Renal cortical epithelial cell (primary cell): ENCODE measurements around the gene BEGAIN. TPM values are rescaled to one million over a fixed set of nuclear protein-coding genes. Genes with fewer than 3 reads are reported as not detected.

Experiments used
- DNase-seq: peaks from one replicate; pipeline ENCODE4 v3.0.0-alpha.2; 2011; ENCODE audit warnings: low read depth
- total RNA-seq: library from RNA; depleted of rRNA; stranded (reverse); fragments of >200 nt; gene quantifications from 2 replicates; pipeline ENCODE4 v1.2.3, GENCODE V29; 2014

The BEGAIN gene
- total RNA-seq, 1 donor from 2014 or later, result 1.0 TPM

DNA sequence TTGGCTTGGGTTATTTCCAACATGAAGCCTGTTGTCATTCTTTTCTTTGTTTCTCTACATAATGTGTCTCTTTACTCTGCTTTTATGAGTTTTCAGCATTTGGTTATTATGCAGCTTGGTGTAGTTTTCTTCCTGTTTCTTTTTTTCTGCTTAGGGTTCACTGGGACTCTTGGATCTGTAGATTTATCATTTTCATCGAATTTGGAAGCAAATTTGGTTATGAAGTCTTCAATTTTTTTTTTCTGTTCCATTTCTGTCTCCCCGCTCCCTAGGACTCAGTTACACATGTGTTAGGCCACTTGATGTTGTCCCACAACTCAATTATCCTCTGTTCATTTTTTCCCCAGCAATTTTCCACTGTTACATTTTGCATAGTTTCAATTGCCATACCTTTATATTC is 13.8 kb upstream of the BEGAIN start:
- DNase-seq, result no peak

DNA sequence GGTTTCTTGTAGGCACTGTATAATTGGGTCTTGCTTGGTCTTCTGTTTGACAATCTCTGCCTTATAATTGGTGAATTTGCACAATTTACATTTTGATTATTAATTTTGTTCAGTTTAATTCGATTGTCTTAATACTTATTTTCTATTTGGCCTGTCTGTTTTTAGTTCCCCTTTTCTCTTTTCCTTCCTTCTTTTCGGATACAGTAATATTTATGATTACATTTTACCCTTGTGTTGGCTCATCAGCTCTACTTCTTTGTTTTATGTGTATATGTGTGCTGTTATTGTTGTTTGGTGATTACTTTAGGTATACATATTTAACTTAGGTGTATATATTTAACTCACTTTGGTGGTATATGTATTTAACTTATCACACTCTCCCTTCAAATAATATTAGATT is 12.8 kb upstream of the BEGAIN start:
- no peak for DNase-seq

DNA sequence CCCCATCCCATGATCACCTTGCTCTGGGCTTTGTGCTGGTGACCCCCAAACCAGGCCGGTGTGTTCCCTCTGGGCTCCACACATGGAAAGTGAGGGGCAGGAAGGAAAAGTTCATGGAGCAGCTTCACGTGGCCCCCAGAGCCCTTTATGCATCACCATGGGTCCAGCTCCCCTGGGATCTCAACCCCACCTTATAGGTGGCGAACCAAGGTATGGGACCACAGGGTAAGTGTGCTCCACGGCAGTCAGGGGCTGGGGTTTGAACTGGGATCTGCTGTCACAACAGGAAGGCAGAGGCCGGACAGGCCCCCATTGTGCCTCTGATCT is 7.4 kb upstream of the BEGAIN start:
- no peak for DNase-seq

DNA sequence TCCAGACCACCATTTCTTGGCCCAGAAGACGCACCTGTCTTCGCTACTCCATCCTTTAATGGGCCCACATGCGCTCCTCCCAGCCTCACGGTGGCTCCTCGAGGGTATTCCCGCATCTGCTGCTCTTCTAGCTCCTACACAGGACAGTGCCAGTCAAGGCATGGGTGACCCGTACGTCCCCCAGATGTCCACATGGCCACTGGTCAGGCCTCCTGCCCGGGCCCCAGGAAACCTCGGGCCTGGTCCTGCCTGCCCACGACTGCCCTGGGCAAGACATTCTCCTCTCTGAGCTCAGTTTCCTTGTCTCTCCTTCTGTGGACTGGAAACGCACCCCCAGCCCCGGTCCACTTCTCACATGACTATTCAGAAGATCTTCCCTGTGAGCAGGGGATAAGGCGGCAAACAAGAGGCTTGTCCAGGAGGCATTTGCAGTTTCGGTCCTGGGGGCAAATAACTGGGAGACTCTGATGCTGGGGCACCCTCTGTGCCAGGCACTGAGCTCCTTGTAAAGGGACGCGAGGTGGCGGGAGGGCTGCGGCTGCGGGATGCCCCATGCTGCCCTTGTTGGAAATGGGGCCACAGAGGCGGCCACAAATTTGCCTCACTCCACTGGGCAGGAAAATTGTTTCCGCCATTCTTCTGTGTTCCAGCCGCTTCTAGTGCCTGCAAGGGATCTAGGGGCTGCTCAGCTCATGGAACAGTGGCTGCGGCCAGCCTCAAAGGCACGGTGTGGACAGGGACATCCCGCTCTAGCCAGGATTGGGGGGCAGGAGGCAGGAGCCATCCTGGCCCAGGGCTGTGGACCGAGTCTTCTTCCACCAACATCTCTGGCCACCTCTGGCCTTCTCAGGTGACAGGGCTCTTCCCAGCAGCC is 6.8 kb upstream of the BEGAIN start:
- DNase-seq, result no peak

DNA sequence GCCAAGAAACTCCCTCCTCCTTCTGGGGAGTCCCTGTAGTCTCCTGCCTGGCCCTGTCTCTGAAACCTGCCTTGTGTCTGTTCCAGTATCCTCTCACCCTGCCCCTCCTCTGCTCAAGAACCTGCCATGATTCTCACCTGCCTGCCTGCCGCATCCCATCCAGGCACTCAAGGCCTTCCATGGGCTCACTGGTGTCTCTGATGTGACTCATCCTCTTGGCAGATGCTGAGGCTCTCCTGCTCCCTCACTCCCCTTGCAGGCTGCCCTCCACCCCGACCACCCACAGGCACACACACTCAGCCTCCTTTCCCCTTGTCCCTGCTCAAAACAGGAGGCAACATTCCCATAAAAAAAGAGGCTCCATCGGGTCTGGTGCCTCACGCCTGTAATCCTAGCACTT is 5.8 kb upstream of the BEGAIN start:
- DNase-seq, result no peak

DNA sequence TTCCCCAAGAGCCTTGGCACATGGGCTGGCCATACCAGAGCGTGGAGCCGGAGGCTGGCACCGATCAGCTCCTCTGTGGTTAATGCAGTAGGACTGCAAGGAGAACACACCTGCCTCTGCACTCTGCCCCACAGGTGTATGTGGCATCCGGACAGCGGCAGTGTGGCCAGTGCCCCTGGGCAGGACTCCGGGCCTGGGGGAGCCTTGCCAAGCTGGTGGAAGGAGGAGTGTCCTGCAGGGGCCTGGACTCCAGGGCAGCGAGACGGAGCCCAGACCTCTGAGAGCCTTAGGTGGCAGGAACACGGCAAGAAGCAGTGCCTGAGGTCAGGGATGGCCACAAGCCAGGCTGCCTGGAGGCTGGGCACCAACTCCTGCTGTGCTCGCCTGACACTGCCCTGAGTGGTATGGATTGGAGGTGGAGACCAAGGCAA is 5.3 kb upstream of the BEGAIN start:
- DNase-seq, result no peak

DNA sequence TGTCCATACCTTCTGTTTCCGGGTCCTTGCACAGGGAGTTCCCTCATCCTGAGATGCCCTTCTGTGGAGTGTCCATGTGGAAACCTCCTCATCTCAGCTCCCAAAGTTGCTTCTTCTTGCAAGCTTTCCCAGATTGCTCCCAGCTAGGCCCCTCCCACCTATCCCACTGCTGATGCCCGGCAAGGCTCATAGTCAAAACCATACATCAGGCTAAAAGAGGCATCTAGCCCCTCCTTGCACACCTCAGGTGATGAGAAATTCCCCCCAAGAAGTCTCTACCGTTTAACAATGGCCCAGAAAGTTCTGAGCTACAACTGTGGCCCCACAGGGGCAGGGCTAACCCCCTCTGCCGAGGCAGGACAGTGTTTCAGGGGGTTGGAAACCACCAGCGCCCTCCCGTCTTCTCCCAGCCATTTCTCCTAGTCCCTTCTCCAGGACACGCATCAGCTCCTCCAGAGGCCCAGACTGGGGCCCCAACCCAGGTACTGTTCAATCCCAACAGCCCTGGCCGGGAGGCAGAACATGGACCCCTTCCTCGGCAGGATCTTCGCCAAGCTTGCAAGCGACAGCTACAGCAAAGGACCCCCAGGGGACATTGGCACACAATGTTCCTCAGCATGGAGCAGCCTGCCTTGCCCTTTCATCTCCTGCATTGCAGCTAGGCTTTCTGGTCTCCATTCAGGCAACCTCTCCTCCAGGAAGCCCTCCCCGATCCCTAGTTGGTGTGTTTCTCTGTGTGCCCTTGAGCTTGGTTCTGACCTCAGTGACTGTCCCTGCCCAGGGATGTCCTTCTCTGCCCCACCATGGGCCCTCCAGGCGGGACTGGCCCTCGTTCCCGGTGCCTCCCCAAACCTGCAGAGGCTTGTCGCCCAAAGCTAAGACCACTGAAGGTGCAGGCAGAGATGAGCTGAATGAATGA is 4.5 kb upstream of the BEGAIN start:
- no peak for DNase-seq

DNA sequence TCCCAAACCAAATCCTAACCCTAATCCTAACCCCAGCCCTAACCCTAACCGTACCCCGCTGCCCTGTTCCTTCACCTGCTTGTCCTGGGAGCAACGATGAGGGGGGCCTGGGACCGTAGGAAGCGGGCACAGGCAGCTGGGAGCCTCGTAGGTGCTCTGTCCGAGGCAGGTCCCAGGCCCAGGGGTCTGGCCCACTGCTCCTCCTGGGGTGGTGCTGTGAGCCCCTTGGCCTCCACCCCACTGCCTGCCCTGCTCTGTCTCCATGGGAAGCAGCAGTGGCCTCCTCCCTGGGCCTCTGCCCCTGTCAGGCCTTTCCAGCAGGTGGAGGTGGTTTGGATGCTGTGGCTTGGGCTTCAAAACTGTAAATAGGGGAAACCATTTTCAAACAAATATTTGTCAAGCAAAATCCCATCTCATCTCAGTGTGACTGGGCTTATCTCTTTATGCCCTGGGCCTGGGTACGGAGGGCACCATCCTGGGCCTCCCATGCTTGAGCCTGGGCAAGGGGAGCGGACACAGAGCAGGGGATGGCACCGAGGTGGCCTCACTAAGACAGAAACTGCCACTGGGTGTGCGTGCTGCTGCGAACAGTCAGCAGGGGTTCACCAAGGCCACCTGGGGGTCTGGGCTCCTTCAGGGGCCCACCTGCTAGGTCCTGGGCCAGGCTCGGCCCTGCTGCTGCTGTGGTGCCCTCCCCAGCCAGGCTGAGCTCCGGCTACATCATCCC is 3.7 kb upstream of the BEGAIN start:
- DNase-seq, result no peak

DNA sequence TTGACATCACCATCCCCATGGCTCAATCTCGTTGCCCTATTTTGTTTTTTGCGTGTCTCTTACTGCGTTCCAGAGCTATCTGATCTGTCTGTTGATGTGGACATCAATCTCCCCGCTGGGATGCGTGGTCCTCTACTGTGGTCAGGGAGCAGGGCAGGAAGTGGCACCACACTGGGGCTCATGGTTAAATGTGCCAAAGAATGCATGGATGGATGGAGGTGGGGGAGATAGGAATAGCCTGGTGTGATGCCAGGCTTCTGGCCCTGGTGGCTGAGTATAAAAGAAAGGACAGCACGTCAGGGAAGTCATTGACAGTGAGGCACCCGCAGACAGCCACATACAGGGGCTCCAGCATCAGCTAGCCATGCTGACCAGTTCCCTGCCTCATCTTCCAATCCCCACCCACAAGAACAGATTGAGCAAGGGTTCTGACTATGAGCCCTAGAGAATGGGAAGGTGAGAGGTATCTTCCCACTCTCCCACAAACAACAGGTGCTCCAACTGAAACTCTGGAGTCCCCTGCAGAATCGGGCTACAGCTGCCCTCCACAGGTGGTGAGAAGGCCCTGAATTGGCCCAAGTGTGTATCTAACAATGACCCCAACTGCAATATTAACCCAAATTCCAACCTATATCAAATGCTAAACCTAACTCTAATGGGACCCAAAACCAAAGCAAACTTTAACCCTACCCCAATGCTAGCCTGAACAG is 2.7 kb upstream of the BEGAIN start:
- DNase-seq, result no peak

DNA sequence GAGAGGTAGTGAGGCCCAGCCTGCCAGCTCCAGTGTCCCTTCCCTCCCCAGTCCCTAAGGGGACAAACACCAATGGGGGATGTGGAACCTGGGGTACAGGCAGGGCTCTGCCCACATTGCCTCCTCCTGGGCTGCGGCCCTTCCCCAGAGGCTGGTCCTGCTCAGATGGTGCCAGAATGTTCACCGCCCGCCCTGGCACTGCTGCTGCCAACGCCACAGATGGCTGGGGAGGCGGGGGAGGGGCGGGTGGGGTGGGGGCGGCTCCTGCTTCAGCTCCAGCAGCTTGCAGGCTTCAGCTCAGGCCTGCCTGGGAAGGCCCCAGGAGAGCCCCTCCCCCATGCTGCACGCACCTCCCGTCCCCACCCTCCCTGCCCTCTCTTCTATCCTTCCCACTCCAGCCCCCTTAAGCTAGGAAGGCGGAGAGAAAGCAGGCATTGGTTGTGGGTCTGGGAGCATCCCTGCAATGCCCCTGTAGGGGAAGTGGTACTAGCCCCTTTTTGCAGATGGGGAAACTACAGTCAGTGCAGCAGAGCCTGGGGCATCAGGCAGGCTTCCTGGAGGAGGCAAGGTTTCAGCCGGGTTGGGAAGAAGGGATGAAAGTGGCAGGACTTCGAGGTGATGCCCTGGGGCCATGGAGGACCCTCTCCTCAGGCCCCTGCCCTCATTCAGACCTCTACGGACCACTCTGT is 2.0 kb upstream of the BEGAIN start:
- DNase-seq, result no peak

DNA sequence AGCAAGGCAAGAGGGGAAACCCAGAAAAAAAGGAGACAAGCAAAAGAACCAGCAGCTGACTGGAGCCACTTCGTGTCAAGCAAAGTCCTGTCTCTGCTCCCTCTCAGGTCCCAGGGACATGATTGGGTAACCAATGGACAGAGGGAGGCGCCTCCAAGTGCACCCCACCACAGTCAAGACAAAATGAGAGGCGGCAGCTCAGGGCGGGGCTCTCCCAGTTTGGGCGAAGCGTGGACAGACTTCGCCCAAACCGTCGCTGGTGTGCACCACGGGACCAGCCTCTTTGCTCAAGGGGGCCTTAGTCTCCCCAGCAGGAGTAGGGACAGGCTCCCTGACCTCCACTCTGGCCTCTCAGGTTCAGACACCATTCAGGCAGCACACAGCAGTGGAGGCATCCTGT is 1.5 kb upstream of the BEGAIN start:
- DNase-seq, result no peak

DNA sequence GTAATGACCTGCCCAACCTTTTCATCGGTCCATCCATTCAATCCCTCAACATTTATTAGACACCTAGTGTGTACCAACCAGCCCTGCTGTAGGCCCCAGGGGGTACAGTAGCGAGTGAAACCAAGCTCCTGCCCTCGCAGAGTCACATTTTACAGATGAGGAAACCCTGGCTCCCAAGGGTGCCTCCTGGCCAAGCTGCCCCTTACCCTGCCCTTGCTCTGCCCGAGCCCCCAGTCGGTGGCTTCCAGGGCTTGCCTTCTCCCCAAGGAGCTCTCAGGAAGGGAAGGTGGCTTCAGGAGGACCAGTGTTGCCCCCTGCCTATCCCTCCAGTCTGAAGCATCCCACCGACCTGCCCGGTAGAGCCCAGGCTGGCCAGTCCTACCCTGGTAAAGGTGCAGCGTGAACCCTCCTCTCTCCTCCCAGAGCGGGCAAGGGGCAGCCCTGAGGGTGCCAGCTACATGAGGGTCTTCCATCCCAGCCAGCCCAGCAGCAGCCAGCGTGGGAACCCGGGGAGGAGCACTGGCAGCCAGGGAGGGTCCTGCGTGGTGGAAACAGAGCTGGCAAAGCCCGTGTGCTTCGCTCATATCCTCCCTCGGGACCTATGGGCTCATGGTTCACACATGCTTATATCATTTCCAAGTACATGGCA is 670 bp upstream of the BEGAIN start:
- DNase-seq, result no peak

DNA sequence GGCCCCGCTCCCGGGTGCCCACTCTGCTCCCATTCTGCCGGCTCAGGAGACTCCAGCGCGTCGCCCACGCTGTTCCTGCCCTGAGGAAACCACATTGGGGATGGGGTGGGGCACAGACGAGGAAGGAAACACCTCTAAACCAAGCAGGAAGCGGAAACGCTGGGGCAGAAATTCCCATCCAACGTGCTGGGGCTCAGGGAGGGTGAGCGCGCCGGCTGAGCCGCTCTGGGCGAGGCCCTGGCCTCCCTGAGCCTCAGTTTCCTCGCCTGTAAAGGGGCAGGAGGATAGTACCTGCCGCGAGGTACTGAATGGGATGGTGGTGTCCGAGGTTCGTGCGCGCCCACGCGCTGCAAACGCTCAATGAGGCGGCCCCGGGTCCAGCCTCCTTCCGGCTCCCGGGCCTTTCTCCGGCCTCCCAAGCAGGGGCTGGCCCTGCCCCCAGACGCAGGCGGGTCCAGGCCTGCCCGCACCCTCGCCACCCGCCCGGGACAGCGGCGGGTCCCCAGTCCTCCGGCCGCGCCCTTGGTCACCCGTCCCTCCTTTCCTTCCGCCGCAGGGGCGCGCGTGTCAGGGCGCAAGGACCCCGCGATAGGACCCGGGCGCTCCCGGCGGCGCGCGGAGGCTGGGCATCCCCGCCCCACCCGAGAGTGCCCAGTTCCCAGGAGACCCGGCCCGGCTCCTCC is 673 bp downstream of the BEGAIN start:
- peak; percentile 18 for DNase-seq

DNA sequence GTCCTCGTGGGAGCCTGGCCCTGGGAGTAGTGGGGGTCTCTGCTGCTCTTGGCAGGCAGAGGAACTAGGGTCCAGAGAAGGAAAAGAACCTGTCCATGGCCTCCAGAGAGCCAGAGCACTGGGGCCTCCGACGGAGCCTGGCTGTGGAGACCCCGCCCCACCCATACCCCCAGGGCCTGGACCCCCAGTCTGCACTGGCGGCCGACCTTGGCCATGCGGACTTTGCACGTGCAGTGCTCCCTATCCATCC is 1.1 kb downstream of the BEGAIN start:
- no peak for DNase-seq

DNA sequence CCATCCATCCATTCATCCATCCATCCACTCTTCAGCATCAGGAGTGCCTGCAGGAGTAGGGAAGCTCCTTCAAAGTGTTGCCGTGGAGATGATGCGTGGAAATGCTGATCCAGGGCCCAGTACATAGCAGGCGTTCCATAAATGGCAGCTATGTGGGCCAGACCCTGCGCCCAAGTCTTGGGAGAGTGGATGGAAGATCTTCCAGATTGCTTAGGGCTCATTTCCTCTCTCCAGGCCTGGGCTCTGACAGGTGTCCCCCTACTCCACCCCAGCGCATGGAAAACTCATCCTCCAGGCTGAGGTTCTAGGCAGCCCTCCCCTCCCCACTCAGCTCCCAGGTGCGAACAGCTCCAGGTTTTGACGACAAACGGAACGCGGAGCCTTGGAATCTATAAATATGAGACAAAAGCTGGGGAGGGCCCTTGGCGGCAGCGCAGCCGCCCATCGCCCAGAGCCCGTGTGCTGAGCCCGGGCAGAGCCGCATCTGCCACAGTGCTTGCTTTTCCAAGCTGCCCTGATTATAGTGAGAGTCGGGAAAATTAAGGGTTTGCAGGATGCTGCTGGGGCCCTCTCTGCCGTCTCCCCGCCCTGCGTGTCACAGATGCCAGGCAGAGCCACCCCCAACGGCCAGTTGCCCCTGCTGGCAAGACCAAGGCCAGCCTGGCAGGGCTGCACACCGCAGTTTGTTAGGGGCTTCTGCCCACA is 1.6 kb downstream of the BEGAIN start:
- DNase-seq, result no peak

DNA sequence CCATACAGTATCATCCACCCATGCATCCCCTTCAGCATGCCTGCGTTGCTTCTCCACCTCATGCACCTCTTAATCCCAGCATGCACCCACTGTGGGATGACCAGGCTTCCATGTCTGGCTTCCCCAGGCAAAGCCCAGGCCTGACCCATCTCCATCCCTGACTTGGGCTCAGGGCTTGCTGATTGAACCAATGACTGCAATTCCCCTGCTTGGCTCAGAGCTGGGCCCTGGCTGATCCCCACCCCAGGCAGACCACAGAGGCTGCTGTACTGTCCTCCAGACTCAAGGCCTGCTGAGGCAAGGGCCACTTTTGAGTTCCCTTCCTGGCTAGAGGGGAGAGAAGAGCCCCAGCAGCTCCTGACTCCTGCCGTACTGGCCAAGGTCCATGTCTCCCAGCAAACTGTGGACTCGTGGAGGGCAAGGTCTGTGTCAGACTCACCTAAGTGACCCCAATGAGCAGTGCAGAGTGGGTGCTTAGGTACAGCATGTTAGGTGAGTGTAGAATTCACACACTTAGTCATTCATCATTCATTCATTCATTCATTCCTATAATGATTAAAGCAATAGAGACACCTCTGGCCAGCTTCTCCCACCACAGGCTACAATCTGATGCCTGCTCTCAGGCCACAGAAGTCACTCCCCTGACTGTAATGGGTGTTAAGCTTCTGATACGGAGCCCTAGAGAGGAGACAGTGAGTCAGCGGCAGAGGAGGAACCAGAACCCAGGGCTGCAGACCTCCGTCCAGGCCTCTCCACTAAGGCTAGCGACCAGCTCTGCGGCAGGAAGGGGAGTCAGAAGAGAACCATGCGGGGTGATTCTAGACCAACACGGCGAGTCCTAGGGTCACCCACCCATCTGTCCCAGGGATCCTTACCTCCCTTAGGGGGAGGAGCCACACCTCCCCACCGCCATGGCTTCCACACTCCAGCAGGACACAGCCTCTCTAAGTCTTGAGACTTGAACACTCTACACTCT is 2.9 kb downstream of the BEGAIN start:
- no peak for DNase-seq

DNA sequence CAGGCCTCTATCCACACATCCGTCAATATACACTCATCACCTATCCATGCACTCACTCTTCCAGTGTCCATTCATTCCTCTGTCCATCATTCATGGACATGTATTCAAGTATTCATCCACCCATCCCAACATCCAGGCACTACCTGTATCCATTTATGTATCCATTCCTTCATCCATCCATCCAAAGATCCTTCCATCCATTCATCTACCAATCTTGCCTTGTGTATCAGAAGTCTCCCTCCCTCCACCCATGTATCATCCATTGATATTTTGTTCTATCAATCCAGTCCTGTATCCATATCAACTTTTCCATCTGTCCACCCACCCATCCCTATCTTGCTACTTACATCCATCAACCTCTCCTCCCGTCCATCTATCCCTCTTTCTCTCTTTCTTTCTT is 4.0 kb downstream of the BEGAIN start:
- DNase-seq, result no peak

DNA sequence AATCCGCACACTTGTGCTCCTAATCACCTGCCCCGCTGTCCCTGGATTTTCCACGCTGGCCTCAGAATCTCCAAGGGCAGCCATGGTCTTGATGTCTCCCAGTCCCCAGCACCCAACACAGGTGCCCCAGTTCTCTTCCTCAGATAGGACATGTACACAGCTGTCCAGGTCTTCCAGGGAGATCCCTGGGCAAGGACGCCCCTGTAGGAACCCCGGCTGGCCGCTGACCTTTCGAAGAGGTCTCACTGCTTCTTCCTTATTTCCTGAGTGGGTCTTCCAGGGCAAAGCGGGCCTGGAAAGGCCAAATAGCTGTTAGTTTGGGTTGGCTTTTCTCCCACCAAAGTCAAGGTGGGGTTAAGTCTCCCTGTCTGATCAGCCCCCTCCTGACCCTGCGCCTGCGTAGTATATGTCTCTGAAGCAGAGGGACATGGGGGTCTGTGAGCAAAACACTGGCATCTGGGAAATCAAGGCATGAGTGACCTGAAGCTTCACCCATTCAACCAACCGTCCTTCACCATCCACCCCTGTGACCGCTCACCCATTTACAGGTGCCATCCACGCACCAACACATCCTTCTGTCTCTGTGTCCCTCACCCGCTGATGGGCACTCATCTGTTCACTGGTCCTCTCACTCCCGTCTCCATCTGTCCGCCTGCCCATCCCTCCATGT is 4.6 kb downstream of the BEGAIN start:
- DNase-seq, result no peak
